SW480 (cell line): Measurements from ENCODE around the gene LDAF1.
A peak's percentile ranks its signal among the peaks of the same experiment; 100 is the strongest.
"Not testable (repeated sequence)": the region's sequence is repeated elsewhere in the genome, so short reads cannot be mapped to it uniquely, and the experiment has no call there.

Experiments used
- DNase-seq: peaks from one replicate; pipeline ENCODE4 v3.0.0-alpha.2; 2016; ENCODE audit warnings: low spot score

The LDAF1 gene

DNA sequence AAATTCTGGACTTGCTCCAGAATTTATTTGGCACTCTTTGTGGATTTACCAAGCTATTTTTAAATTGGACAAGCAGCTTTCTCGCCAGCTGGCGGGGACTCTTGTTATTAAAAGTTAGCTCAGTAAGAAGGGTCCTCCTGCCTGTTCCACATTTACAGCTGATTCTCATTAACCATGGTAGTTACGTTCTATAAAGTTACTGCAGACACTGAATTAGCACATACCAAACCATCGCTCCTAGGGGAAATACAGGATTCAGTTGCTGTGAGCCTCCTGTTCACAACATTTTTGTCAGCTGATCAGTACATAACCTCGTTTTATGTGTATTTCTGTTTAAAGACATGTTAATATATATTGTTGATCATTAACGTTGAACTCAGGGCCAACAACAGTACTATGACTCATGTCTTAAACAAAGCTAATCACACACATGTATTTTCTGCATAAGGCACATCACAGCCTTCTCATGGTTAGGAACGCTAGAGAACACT, 4.2 kb downstream of the LDAF1 start:
- DNase-seq, result no peak

DNA sequence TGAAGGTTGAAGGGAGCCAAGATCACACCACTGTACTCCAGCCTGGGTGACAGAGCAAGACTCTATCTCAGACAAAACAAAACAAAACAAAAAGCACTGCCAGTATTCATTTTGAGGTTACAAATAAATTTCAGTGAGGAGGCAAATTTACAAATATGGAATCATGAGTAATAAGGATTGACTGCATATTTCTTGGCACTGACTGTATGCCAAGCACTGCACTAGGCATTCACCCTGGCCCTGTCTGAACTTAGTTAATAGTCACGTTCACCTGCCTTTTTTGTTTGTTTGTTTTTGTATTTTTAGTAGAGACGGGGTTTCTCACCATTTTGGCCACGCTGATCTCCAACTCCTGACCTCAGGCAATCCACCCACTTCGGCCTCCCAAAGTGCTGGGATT, 5.1 kb downstream of the LDAF1 start:
- DNase-seq, result no peak

DNA sequence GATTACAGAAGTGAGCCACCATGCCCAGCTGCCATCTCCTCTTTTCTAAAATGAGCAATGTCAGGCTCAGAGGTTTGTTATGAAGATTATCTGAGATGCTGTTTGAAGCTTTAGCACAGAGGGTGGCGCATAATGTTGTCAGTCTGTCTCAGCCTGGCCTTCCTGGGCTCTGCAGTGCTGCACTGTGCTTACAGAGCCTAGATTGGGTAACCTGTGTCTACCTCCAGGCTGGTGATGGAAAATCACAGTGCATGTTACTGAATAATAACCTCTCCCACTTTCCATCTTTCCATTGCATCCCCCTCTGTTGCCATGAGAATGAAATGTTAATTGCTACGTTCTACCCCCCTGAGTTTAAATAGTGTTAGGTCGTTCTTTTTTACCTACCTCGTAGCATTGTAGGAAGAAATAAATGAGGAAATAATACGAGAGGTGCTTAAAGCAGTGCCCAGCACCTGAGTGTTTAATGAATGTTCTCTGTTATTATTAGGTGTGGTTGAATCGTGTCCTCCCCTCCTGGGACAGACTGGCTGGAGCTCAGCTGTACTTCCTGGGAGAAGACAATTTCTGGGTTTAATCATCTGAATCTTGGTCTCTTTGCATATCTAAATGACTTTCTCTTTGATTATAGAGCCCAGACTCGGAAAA, 6.2 kb downstream of the LDAF1 start:
- DNase-seq, result no peak

DNA sequence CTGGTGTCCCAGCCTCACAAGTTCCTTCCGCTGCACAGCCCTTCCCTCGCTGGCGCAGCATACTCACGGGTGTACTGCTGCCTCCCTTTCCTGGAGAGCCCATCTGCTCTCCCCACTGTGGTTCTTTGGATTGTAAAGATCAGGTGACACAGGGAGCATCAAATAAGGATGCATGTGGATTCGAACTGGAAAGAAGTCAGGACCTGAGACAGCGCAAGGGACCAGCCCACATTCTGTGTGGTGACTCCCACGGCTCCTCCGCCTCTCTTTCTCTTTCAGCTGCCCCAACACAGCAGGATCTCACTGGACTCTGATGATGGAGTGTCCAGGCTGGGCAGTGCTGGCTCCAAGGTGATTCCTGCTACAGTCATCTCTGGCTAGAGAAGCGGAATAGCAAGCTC, 8.1 kb downstream of the LDAF1 start:
- peak; percentile 23 for DNase-seq

DNA sequence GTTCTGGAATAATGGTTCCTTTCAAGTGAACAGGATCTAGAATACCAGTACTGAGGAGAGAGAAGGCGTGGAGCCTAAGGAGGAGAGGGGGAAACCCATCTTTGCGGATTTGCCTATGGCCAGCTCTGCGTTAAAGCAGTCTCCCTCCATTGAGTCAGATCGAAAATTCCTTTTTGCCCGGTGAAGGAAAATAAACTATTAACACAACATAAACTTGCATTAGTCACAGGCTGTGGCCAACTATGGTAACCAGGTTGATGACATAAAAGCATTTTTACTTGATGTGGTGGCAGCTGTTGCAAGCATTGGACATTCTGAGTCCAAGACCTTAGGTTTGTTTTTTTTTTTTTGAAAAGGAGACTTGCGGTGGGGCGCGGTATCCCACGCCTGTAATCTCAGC, 8.9 kb downstream of the LDAF1 start:
- DNase-seq, result peak; percentile 95

DNA sequence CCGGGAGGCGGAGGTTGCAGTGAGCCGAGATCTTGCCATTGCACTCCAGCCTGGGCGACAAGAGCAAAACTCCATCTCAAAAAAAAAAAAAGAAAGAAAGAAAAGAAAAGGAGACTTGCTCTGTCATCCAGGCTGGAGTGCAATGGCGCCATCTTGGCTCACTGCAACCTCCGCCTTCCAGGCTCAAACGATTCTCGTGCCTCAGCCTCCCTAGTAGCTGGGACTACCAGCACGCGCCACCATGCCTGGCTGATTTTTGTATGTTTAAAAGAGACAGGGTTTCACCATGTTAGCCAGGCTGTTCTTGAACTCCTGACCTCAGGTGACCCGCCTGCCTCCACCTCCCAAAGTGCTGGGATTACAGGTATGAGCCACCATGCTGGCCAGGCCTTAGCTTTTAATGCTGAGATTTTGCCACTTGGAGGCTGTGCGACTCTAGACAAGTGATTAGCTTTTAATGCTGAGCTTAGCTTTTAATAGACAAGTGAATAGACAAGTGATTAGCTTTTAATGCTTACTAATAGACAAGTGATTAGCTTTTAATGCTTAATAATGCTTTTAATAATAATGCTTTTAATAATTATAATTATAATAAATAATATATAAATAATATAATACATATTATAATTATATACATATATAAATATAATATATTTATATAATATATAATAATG, 9.6 kb downstream of the LDAF1 start:
- DNase-seq, result no peak

DNA sequence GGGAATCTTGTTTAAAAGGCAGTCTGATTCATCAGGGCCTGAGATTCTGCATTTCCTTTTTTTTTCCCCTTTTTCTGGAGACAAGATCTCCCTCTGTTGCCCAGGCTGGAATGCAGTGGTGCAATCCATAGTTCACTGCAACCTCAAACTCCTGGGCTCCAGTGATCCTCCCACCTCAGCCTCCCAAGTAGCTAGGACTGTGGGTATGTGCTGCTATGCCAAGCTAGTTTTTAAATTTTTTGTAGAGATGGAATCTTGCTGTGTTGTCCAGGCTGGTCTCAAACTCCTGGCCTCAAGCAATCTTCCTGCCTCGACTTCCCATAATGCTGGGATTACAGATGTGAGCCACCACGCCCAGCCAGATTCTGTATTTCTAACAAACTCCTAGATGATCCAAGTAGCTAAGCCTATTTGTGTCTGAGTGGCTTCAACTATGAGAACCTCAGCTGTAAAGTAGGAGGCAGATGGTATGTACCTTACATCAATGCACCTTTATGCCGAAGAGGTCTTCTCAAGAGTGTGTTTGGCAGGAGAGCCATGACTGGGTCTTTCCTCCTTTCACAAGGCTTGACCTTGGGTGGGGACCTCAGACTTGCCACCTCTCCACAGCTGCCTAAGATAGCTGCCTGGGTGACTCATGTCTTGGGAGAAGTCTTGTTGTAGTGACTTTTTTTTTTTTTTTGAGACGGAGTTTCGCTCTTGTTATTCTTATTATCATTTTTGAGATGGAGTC, 10.9 kb downstream of the LDAF1 start:
- no peak for DNase-seq

DNA sequence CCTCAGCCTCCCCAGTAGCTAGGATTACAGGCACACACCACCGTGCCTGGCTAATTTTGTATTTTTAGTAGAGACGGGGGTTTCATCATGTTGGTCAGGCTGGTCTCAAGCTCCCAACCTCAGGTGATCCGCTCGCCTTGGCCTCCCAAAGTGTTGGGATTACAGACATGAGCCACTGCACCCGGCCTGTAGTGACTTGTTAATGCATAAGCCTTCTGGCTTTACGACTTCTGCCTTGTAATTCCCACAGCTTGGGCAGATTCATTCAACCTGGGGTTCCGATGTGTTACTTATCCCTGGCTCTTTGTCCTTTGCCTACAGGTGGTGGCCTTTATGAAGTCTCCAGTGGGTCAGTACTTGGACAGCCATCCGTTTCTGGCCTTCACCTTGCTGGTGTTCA, 11.6 kb downstream of the LDAF1 start:
- DNase-seq, result not testable (repeated sequence)

DNA sequence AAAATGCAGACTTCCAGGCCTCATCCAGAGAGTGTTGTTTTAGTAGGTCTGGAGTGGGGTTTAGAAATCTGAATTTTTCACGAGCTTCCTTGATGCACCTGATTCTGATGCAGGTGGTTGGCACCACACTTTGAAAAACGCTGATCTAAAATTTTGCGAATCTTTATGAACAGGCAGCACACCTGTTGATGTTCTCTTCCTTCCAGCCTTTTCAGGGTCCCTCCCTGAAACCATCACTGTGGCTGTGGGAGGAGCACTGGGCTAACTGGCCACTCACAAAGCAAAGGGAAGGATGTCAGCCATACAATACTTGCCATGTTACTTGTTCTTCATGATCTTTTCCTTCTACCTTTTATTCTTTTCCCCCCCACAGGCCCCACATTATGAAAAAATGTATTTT, 14.2 kb downstream of the LDAF1 start:
- DNase-seq, result no peak

DNA sequence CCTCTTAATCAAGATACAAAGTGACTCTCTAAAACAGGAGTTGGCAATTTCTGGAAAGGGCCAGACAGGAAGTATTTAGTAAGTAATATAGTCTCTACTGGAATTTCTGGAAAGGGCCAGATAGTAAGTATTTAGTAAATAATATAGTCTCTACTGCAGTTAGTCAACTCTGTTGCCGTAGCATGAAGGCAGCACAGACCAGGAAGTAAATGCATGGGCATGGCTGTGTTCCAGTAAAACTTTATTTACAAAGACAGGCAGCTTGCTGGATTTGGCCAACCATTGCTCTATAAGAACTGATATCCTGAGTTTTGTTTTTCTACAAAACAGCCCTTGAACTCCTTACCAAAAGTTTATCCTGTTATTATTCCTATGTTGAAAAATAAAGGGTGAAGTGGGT, 16.9 kb downstream of the LDAF1 start:
- DNase-seq, result no peak

DNA sequence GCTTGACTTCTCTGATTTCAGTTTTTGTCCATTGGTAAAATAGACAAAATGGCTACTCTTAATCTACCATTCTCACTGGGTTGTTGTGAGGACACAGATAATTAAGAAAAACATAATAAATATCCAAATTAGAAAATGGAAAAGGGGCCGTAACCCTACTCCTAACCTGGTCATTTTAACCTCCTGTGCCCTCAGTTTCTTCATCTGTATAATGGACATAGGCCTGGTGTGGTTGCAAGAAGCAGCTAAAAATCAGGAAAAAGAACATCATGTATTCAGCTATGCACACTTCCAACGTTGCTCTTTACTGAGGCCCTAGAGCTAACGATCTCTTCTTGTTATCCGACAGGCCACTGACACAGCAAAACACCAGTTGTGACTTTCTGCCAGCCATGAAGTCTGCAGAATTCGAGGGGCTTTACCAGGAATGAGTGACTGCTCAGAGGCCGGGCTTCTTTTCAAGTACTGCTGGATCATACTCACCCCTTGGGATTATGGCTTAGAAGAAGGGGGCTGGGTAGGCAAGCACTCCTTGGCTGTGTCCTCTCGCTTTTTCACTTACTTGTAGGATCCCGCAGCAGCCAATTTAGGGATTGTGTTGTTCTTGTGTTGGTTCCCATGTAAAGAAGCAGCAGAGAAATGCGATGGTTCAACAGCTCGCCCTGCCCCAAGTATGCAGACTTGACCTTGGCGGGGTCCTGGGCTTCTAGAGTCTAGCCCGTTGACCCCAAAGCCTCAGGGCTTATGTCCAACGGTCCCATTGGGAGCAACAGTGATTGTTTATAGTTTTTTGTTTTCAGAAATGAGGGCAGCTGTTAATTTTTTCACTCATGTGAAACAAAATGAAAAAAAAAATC, 20.9 kb downstream of the LDAF1 start:
- no peak for DNase-seq

DNA sequence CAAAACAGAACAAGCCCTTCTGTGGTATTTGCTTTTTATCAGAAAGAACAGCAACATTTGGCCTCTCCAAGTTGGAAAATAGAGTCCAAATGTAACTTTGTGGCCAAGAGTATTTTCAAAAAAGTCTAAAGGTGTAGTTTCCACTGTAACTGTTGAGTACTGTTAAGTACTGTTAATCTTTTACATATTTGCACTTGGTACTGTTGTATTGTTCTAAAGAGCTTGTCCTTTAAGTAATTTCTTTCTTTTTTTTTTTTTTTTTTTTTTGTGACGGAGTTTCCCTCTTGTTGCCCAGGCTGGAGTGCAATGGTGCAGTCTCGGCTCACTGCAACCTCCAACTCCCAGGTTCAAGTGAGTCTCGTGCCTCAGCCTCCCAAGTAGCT, 21.5 kb downstream of the LDAF1 start:
- no peak for DNase-seq

DNA sequence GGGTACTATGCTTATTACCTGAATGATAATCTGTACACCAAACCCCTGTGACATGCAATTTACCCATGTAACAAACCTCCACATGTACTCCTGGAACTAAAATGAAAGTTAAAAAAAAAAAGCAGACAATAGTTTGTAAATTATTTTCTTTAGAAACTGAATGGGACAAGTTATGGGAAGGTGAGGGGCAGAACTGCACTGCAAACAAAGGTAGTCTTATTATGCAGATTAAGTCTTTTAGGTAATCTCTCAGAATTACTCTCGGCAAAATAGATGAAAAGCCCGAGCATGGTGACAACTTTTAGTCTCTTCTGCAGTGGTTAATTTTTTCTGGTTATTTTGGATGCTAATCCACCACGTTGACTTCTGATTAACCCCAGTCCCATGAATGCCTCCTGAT, 25.5 kb downstream of the LDAF1 start:
- no peak for DNase-seq

DNA sequence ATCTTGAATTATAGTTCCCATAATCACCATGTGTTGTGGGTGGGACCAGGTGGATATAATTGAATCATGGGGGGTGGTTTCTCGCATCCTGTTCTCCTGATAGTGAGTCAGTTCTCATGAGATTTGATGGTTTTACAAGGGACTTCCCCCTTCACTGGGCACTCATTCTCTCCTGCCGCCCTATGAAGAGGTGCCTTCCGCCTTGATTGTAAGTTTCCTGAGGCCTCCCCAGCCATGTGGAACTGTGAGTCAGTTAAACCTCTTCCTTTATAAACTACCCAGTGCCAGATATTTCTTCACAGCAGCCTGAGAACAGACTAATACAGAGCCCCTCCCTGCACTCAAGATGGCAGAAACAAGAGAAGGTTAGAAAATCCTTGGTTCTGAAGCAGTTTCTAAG, 26.4 kb downstream of the LDAF1 start:
- DNase-seq, result no peak

DNA sequence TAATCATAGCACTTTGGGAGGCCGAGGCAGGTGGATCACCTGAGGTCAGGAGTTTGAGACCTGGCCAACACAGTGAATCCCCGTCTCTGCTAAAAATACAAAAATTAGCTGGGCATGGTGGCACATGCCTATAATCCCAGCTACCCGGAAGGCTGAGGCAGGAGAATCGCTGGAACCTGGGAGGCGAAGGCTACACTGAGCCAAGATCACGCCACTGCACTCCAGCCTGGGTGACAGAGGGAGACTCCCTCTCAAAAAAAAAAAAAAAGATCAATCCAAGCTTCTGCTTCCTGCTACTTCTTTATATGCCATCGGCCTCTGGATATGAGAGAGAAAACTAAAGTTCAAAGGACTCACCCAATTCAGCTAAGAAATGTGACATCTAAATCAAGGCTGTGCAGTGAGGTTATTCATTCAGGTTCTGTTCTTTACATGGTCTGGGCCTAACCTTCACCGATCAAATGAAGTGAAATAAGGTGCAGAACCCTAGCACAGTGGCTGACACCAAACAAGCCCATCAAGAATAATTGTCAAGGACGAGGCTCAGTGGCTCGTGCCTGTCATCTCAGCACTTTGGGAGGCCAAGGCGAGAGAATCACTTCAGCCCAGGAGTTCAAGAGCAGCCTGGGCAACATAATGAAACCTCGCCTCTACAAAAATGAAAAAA, 27.3 kb downstream of the LDAF1 start:
- no peak for DNase-seq

DNA sequence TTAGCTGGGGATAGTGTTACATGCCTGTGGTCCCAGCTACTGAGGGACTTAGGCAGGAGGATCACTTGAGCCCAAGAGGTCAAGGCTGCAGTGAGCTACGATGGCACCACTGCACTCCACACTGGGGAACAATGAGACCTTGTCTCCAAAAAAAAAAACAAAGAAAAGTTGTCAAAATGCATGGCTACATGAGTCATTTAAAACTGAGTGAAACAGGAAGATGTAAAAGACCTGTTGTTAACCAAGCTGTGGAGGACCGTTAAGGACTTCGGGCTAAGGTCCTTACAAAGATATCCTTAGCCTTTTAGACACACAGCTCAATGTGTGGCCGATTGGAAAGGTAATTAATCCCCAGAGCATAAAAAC, 27.8 kb downstream of the LDAF1 start:
- no peak for DNase-seq

DNA sequence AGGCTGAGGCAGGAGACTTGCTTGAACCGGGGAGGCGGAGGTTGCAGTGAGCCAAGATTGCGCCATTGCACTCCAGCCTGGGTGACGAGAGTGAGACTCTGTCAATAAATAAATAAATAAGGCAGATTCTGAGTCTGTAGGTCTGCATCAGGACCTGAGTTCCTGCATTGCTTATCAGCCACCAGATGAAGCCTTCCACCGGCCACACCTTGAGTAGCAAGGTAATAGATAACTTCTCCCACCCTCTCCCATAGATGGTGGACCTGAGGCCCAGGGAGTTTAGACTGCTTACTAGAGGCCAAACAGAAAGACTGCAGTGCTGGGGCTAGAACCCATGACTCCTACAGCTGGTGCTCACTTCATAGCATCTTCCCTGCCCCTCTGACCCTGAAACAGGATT, 30.8 kb downstream of the LDAF1 start:
- DNase-seq, result no peak

DNA sequence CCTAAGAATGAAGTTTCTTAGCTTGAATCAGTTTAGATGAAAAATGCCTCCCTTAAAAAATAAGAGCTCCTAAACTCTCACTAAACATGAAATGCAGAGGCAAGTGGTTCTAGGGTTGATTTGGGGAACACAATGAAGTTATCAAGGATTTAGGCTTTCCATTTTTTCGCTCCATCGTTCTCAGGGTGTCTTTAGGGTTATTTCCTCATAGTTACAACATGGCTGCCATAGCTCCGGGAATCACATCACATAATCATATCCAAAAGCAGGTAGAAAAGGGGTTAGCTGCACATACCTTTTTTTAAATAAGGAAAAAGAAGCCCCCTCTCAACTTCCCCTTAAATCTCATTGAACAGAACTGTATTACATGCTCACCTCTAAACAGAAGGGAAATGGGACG, 31.5 kb downstream of the LDAF1 start:
- DNase-seq, result no peak

DNA sequence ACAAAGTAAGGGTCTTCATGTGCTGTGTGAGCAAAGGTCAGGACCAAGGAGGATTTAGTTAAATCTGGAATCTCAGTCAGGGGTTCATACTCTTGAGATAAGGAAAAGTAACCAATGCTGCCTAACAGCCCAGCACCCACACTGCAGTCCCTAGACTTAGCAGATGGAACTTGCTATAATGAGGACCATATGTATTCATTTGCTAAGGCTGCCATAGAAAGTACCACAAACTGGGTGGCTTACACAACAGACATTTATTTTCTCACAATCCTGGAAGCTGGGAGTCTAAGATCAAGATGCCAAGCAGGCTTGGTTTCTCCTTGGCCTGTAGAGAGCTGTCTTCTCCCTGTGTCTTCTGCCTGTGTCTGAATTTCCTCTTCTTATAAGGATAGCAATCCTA, 32.1 kb downstream of the LDAF1 start:
- DNase-seq, result no peak

DNA sequence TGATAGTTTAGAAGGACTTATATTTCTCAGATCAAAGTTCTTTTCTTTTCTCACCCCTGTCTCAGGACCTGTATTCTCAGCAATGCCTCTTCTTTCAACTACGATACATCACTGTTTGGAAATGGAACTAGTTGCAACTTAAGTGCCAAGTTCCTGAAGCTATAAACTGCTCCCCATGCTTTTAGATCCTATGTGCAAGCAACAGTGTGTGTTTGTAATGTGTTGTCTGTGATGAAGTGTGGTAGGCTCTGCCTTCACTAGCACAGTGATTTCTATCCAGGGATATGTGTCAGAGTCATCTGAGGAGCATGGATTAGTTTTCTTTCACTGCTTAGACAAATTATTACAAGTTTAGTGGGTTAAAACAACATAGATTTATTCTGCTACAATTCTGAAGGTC, 34.5 kb downstream of the LDAF1 start:
- DNase-seq, result no peak

DNA sequence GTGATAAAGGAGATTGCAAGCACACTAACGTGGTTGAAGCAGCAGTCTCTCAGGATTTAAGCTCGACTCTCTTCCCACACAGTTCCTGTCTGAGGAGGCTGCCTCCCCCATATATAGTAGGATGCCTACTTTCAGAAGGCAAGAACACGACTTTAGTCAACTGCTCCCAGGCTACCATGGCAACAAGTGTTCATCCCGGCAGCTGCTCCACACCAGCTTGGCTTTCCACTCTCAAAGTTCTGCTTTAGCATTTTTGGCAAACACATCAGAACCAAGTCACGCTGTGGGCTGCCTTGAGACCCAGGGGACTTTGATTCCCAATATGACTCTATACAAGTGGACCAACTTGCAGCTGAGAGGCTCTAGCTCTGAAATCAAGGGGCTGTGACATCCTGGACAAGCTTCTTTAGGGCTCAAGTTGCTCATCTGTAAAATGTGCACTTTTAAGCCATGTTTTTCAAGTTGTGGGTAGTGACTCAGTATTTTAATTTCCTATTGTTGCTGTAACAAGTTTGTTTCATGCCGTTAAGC, 36.4 kb downstream of the LDAF1 start:
- no peak for DNase-seq

DNA sequence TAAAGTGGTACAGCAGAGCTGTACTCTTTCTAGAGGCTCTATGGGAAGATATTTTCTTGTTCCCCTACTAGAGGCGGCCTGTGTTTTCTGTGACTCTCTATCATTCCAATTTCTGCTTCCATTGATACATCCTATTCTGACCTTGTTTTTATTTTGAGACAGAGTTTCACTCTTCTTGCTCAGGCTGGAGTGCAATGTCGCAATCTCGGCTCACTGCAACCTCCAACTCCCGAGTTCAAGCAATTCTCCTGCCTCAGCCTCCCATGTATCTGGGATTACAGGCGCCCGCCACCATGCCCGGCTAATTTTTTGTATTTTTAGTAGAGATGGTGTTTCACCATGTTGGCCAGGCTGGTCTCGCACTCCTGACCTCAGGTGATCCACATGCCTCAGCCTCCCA, 36.9 kb downstream of the LDAF1 start:
- not testable (repeated sequence) for DNase-seq
